MM.1S (cell line): ENCODE results near the gene MBD2.

Source experiments
- DNase-seq: peaks from one replicate; pipeline ENCODE4 v3.0.0-alpha.2; 2015
- H2AFZ ChIP-seq: fragments of 300-600 bp; sonication (generic); 2 replicates; pipeline ENCODE4 v1.6.0; 2016; ENCODE audit warnings: antibody characterized with exemption, low read length
- H3F3A ChIP-seq: fragments of 300-600 bp; sonication (generic); 2 replicates; pipeline ENCODE4 v1.6.1; 2016; ENCODE audit warnings: mild to moderate bottlenecking, antibody characterized with exemption, low read length, moderate library complexity, mixed read lengths; ENCODE audit not compliant: insufficient read depth
- H3K27ac ChIP-seq: fragments of 300-600 bp; sonication (generic); 2 replicates; pipeline ENCODE4 v1.5.1; 2016; ENCODE audit warnings: mild to moderate bottlenecking, low read length
- H3K27me3 ChIP-seq: fragments of 300-600 bp; sonication (generic); replicated peaks from 2 replicates; pipeline ENCODE4 v1.6.0; 2016; ENCODE audit warnings: low read length; ENCODE audit not compliant: insufficient read depth
- H3K36me3 ChIP-seq: fragments of 300-600 bp; sonication (generic); replicated peaks from 2 replicates; pipeline ENCODE4 v1.6.1; 2016; ENCODE audit warnings: mild to moderate bottlenecking, low read length, mixed read lengths; ENCODE audit not compliant: insufficient read depth
- H3K4me1 ChIP-seq: fragments of 300-600 bp; sonication (generic); 2 replicates; pipeline ENCODE4 v1.6.1; 2016; ENCODE audit warnings: low read length, mixed read lengths
- H3K4me2 ChIP-seq: fragments of 300-600 bp; sonication (generic); 2 replicates; pipeline ENCODE4 v1.6.0; 2016; ENCODE audit warnings: low read depth, low read length
- H3K4me3 ChIP-seq: fragments of 300-600 bp; sonication (generic); 2 replicates; pipeline ENCODE4 v1.5.1; 2016; ENCODE audit warnings: low read length, mixed read lengths
- H3K79me2 ChIP-seq: fragments of 300-600 bp; sonication (generic); 2 replicates; pipeline ENCODE4 v1.6.1; 2016; ENCODE audit warnings: mixed run types, low read length, mixed read lengths
- H3K9ac ChIP-seq: fragments of 300-600 bp; sonication (generic); 2 replicates; pipeline ENCODE4 v1.6.1; 2016; ENCODE audit warnings: low read length, mixed read lengths
- H3K9me2 ChIP-seq: fragments of 300-600 bp; sonication (generic); replicated peaks from 2 replicates; pipeline ENCODE4 v1.6.1; 2016; ENCODE audit warnings: mild to moderate bottlenecking, low read length, mixed read lengths; ENCODE audit not compliant: insufficient read depth
- H3K9me3 ChIP-seq: fragments of 300-600 bp; sonication (generic); replicated peaks from 2 replicates; pipeline ENCODE4 v1.6.1; 2016; ENCODE audit warnings: mild to moderate bottlenecking, low read length, mixed read lengths; ENCODE audit not compliant: insufficient read depth
- H4K20me1 ChIP-seq: fragments of 300-600 bp; sonication (generic); 2 replicates; pipeline ENCODE4 v1.6.1; 2016; ENCODE audit warnings: mild to moderate bottlenecking, low read length, moderate library complexity, mixed read lengths; ENCODE audit not compliant: insufficient read depth
- EZH2 ChIP-seq: fragments of 300-600 bp; sonication (generic); optimal IDR thresholded peaks from 2 replicates; pipeline ENCODE3; 2017; ENCODE audit warnings: low read depth, mild to moderate bottlenecking, antibody characterized with exemption, low read length, mixed read lengths
- EZH2phosphoT487 ChIP-seq: fragments of 300-600 bp; sonication (generic); IDR thresholded peaks from 2 replicates; pipeline ENCODE4 v1.6.1; 2018; ENCODE audit warnings: antibody characterized with exemption, low read length
- TF ChIP-seq, protein P1 (sequence below): fragments of 300-600 bp; sonication (generic); IDR thresholded peaks from 2 replicates; pipeline ENCODE4 v1.5.1; 2016; ENCODE audit warnings: antibody characterized with exemption, low read length, mixed read lengths

MBD2 gene

DNA sequence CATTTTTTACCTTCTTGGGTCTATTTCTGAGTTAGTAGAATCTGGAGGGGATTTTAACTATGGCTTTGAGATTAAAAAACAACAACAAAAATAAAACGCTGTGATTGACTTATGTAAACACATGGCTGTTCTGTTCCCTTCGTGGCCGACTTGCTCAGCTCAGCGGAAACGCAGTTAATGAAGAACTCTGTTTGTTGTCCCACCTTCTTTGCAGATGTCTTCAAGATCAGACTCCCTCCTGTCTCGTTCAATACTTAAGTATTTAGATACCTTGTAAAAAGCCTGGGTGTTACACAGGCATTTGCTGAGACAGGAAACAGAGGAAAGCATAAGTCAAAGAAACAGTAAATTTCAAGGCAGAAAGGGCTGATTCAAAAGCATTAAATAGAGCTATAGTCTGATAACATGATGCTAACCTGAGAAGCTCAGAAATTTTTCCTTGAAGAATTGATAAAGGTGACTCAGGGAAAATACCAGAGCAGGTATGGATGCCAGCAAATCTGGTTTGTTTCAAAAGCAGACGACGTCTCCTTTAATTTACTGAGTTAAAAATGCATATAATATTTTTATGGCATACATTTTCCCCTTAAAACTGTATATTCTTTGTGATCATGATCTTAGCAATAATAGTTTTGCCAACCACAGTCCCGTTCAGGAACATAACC, 23.2 kb upstream of the MBD2 start:
- Histone ChIP-seq H3K4me3 (no peak overlapping the region), H3K79me2 (no peaks in the 10 kb centered on the region), H3K9me2 (no peaks in the 10 kb centered on the region), H2AFZ (peak overlapping the region; percentile 86), H3K4me1 (peaks cover 35% of the 10 kb centered on the region), H3K27me3 (no peaks in the 10 kb centered on the region), H3K9me3 (no peaks in the 10 kb centered on the region), H3K4me2 (peak overlapping the region; percentile 58), H3F3A (peaks cover 23% of the 10 kb centered on the region), H4K20me1 (no peaks in the 10 kb centered on the region), H3K36me3 (no peaks in the 10 kb centered on the region), H3K27ac (peak overlapping the region; percentile 61), H3K9ac (peak overlapping the region; percentile 41; the same call in 1 of the 2 replicates)
- TF ChIP-seq EZH2phosphoT487: no peak
- no peak for TF ChIP-seq EZH2
- TF ChIP-seq, protein P1, sequence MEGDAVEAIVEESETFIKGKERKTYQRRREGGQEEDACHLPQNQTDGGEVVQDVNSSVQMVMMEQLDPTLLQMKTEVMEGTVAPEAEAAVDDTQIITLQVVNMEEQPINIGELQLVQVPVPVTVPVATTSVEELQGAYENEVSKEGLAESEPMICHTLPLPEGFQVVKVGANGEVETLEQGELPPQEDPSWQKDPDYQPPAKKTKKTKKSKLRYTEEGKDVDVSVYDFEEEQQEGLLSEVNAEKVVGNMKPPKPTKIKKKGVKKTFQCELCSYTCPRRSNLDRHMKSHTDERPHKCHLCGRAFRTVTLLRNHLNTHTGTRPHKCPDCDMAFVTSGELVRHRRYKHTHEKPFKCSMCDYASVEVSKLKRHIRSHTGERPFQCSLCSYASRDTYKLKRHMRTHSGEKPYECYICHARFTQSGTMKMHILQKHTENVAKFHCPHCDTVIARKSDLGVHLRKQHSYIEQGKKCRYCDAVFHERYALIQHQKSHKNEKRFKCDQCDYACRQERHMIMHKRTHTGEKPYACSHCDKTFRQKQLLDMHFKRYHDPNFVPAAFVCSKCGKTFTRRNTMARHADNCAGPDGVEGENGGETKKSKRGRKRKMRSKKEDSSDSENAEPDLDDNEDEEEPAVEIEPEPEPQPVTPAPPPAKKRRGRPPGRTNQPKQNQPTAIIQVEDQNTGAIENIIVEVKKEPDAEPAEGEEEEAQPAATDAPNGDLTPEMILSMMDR: no peak
- DNase-seq: no peak

DNA sequence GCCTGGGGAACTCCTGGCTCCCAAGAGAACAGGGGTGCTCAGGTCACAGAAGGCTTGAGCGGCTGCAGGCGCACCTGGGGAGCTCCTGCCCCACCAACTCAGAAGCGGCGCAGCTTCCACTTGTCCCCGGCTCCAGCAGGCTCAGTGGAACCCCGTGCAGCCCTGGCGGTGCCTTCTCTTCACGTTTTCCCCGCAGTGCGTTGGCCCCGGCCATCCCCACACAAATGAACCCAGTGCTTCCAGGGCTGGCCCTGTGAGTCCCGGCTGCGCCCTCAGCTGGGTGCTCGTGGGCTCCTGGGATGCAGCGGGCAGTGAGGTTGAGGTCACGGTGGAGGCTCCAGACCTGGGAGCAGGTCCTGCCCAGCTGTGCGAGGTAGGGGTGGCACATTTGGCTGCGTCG, 17.9 kb upstream of the MBD2 start:
- no peaks in the 10 kb centered on the region for H3K9me3 ChIP-seq
- no peaks in the 10 kb centered on the region for H3K27me3 ChIP-seq
- no peaks in the 10 kb centered on the region for H3K36me3 ChIP-seq
- peaks cover 11% of the 10 kb centered on the region for H3K4me1 ChIP-seq
- no peaks in the 10 kb centered on the region for H3K79me2 ChIP-seq
- no peak overlapping the region for H3K9ac ChIP-seq
- H3K9me2 ChIP-seq: no peaks in the 10 kb centered on the region
- H3K4me3 ChIP-seq: no peak overlapping the region
- peaks cover 8% of the 10 kb centered on the region for H3F3A ChIP-seq
- no peak overlapping the region for H2AFZ ChIP-seq
- H3K4me2 ChIP-seq: no peak overlapping the region
- no peak overlapping the region for H3K27ac ChIP-seq
- no peaks in the 10 kb centered on the region for H4K20me1 ChIP-seq
- TF ChIP-seq, protein P1: no peak
- no peak for TF ChIP-seq EZH2phosphoT487
- no peak for TF ChIP-seq EZH2
- DNase-seq: no peak

DNA sequence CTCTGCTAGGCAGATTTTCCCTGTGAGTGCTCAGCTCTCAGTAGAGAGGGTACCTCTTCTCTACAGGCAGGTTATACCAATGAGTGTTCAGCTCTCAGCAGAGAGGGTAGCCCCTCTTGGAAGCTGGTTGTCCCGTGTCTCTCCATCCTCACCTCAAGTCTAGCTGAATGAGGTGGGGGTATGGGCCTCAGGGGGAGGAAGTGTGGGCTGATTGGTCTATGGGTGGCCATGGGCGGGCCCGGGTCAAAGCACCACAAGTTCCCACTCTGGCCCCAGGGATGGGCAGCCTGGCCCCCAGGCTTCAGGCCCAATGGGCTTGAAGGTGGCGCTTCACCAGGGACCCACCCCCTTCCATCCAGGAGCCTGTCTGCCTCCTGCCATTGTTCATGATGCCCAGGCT, 17.0 kb upstream of the MBD2 start:
- no peaks in the 10 kb centered on the region for H3K36me3 ChIP-seq
- H3K27me3 ChIP-seq: no peaks in the 10 kb centered on the region
- H3K9me2 ChIP-seq: no peaks in the 10 kb centered on the region
- no peaks in the 10 kb centered on the region for H3F3A ChIP-seq
- H3K79me2 ChIP-seq: no peaks in the 10 kb centered on the region
- no peak overlapping the region for H2AFZ ChIP-seq
- H3K4me1 ChIP-seq: peaks cover 4% of the 10 kb centered on the region; the same call in 1 of the 2 replicates
- H3K27ac ChIP-seq: no peak overlapping the region
- H4K20me1 ChIP-seq: no peaks in the 10 kb centered on the region
- H3K4me2 ChIP-seq: no peak overlapping the region
- DNase-seq: no peak
- H3K9ac ChIP-seq: no peak overlapping the region
- H3K4me3 ChIP-seq: no peak overlapping the region
- TF ChIP-seq EZH2phosphoT487: no peak
- TF ChIP-seq EZH2: no peak
- TF ChIP-seq, protein P1: no peak
- no peaks in the 10 kb centered on the region for H3K9me3 ChIP-seq
